Endometrial microvascular endothelial cells (primary cell): Measurements from ENCODE around the gene RANBP3L. TPM values are rescaled to one million over a fixed set of nuclear protein-coding genes. Genes with fewer than 3 reads are reported as not detected.
"Not testable (repeated sequence)": the region's sequence is repeated elsewhere in the genome, so short reads cannot be mapped to it uniquely, and the experiment has no call there.

ENCODE experiments used
- in situ Hi-C: cut with HindIII; loops from 2 replicates; pipeline ENCODE4 v1.10.0; 2017; ENCODE audit warnings: low sequenced_read_pairs, low pct_unique_long_range_greater_than_20kb; ENCODE audit errors: inconsistent ontology term
- total RNA-seq: library from RNA; depleted of rRNA; stranded (reverse); fragments of >200 nt; gene quantifications from one replicate; pipeline ENCODE4 v1.2.3, GENCODE V29; 2015; ENCODE audit errors: inconsistent ontology term

Gene RANBP3L
- total RNA-seq, 1 donor from 2014 or later, result not detected

GRCh38 chr5:36222620-36223019 lies 79.1 kb downstream of the RANBP3L start:
- in situ Hi-C loops, result no loop called here

- in situ Hi-C loops, result no loop called here
Observed at GRCh38 chr5:36217988-36218387, 83.7 kb downstream of the RANBP3L start.

GRCh38 chr5:36217567-36217966 lies 84.1 kb downstream of the RANBP3L start:
- in situ Hi-C loops, result no loop called here

- in situ Hi-C loops, result no loop called here
Observed at GRCh38 chr5:36215910-36216309, 85.8 kb downstream of the RANBP3L start.

GRCh38 chr5:36214436-36214835 lies 87.3 kb downstream of the RANBP3L start:
- in situ Hi-C loops, result no loop called here

GRCh38 chr5:36209664-36210063 lies 92.0 kb downstream of the RANBP3L start:
- in situ Hi-C loops, result no loop called here

GRCh38 chr5:36208786-36209185 lies 92.9 kb downstream of the RANBP3L start:
- in situ Hi-C loops, result no loop called here

- in situ Hi-C loops, result no loop called here
Observed at GRCh38 chr5:36206913-36207312, 94.8 kb downstream of the RANBP3L start.

GRCh38 chr5:36205329-36205728 lies 96.4 kb downstream of the RANBP3L start:
- in situ Hi-C loops, result no loop called here

- in situ Hi-C loops, result no loop called here
Observed at GRCh38 chr5:36202521-36202961, 99.2 kb downstream of the RANBP3L start.

- in situ Hi-C loops, result no loop called here
Observed at GRCh38 chr5:36200513-36200912, 101.2 kb downstream of the RANBP3L start.

- in situ Hi-C loops, result no loop called here
Observed at GRCh38 chr5:36199620-36200019, 102.1 kb downstream of the RANBP3L start.

- in situ Hi-C loops, result not testable (repeated sequence)
Observed at GRCh38 chr5:36198783-36199182, 102.9 kb downstream of the RANBP3L start.

Other genes starting within 250 kb of the RANBP3L start
- gene UGT3A2, start 235.0 kb downstream of the RANBP3L start, total RNA-seq, result not detected
- gene LMBRD2, start 150.0 kb downstream of the RANBP3L start, total RNA-seq, result 7.7 TPM
- gene SKP2, start 149.8 kb downstream of the RANBP3L start, total RNA-seq, result 39.8 TPM
- 21.9 TPM for gene NADK2, start 60.0 kb downstream of the RANBP3L start, total RNA-seq